HG02852 (cell line): Measurements from ENCODE around the gene UBXN11.
A peak's percentile ranks its signal among the peaks of the same experiment; 100 is the strongest.
"Not testable (repeated sequence)": the region's sequence is repeated elsewhere in the genome, so short reads cannot be mapped to it uniquely, and the experiment has no call there.

Experiments used
- ATAC-seq: cut with Tn5 transposase; IDR thresholded peaks from one replicate; pipeline ENCODE4 v1.9.1; 2021; ENCODE audit warnings: mild to moderate bottlenecking, moderate library complexity; ENCODE audit not compliant: unreplicated experiment

Gene UBXN11

GRCh38 chr1:26336477-26337205, 30.2 kb upstream of the UBXN11 start:
- peak; percentile 60 for ATAC-seq

GRCh38 chr1:26335774-26336476, 29.5 kb upstream of the UBXN11 start:
- no peak for ATAC-seq

GRCh38 chr1:26333312-26333711, 26.9 kb upstream of the UBXN11 start:
- not testable (repeated sequence) for ATAC-seq

- no peak for ATAC-seq
Observed at GRCh38 chr1:26330276-26330675, 23.8 kb upstream of the UBXN11 start.

GRCh38 chr1:26329380-26329779, 22.9 kb upstream of the UBXN11 start:
- not testable (repeated sequence) for ATAC-seq

- ATAC-seq = no peak
Observed at GRCh38 chr1:26328597-26328996, 22.2 kb upstream of the UBXN11 start.

GRCh38 chr1:26327956-26328362, 21.5 kb upstream of the UBXN11 start:
- ATAC-seq = no peak

- no peak for ATAC-seq
Observed at GRCh38 chr1:26324550-26324949, 18.1 kb upstream of the UBXN11 start.

- ATAC-seq = no peak
Observed at GRCh38 chr1:26323382-26323781, 16.9 kb upstream of the UBXN11 start.

GRCh38 chr1:26322042-26322331, 15.6 kb upstream of the UBXN11 start:
- no peak for ATAC-seq

- ATAC-seq = peak; percentile 41
Observed at GRCh38 chr1:26321315-26322041, 15.0 kb upstream of the UBXN11 start.

- ATAC-seq = no peak
Observed at GRCh38 chr1:26320896-26321295, 14.5 kb upstream of the UBXN11 start.

GRCh38 chr1:26318338-26319064, 12.1 kb upstream of the UBXN11 start:
- no peak for ATAC-seq

GRCh38 chr1:26317612-26318337, 11.3 kb upstream of the UBXN11 start, which contains the start of gene CD52:
Gene CD52 (plus strand): TSS chr1:26317958. CDS start chr1:26318018, 60 bp downstream.
- no peak for ATAC-seq

GRCh38 chr1:26317146-26317545, 10.7 kb upstream of the UBXN11 start:
- no peak for ATAC-seq

GRCh38 chr1:26315874-26316850, 9.7 kb upstream of the UBXN11 start:
- ATAC-seq = no peak

GRCh38 chr1:26314501-26314900, 8.1 kb upstream of the UBXN11 start:
- ATAC-seq = no peak

GRCh38 chr1:26307966-26308899, 1.8 kb upstream of the UBXN11 start:
- not testable (repeated sequence) for ATAC-seq
